Endothelial cell of umbilical vein (primary cell): ENCODE results near the gene AGK. TPM values are rescaled to one million over a fixed set of nuclear protein-coding genes. Genes with fewer than 3 reads are reported as not detected.

Experiments
- BruUV-seq: library from RNA; stranded (reverse); fragments of 400-500 nt; replicated peaks from 2 replicates; lab custom pipeline; 2021; lab: Mats Ljungman, UMichigan
- CTCF ChIA-PET: fragments of 300-600, 350-600 bp; sonication (Branson Sonifier 250); formaldehyde crosslinking; loops from one replicate; lab custom pipeline; 2021; ENCODE audit warnings: antibody characterized with exemption, inconsistent platforms; lab: Charles Lee
- POLR2A ChIA-PET: fragments of 300-600, 350-600 bp; sonication (Branson Sonifier 250); formaldehyde crosslinking; loops from one replicate; lab custom pipeline; 2021; ENCODE audit warnings: antibody characterized with exemption, inconsistent platforms; lab: Charles Lee
- DNase-seq: peaks from one replicate; pipeline ENCODE4 v3.0.0-alpha.2; 2011; ENCODE audit warnings: low read depth, low spot score
- FAIRE-seq: peaks from 2 replicates; lab custom pipeline; 2011; peaks lifted over from hg19 to GRCh38; lab: Jason Lieb, UNC
- H2AFZ ChIP-seq: 2 replicates; pipeline ENCODE4 v1.6.0; 2012; ENCODE audit warnings: low read depth, low read length, control low read depth, inconsistent platforms
- H3K27ac ChIP-seq: 2 replicates; pipeline ENCODE4 v1.5.1; 2011; ENCODE audit warnings: low read depth, mild to moderate bottlenecking, control low read depth, low read length, moderate library complexity; ENCODE audit not compliant: insufficient read depth
- H3K27me3 ChIP-seq, 2 experiments: 2 replicates each; pipeline versions ENCODE4 v1.6.0 to v1.6.1; 2011; ENCODE audit warnings: low read length in 2 of 2, mixed read lengths in 1 of 2; ENCODE audit not compliant: control insufficient read depth in 2 of 2, insufficient read depth in 2 of 2
- H3K36me3 ChIP-seq, 2 experiments: 2 replicates in 1 of 2; 3 replicates in 1 of 2; pipeline ENCODE4 v1.5.1; 2011; ENCODE audit warnings: low read length in 2 of 2, mild to moderate bottlenecking in 1 of 2, moderate library complexity in 1 of 2; ENCODE audit not compliant: control insufficient read depth in 2 of 2, insufficient read depth in 2 of 2; ENCODE audit errors: extremely low read depth in 1 of 2
- H3K4me1 ChIP-seq: 3 replicates; pipeline ENCODE4 v1.5.1; 2011; ENCODE audit warnings: mild to moderate bottlenecking, low read length; ENCODE audit not compliant: control insufficient read depth, insufficient read depth; ENCODE audit errors: extremely low read depth
- H3K4me2 ChIP-seq: 2 replicates; pipeline ENCODE4 v1.6.1; 2011; ENCODE audit warnings: low read length, control low read depth, mixed read lengths; ENCODE audit not compliant: insufficient read depth
- H3K4me3 ChIP-seq, 3 experiments: fragments of 200-600 bp in 1 of 3; sonication (generic), shearing (Covaris generic) in 1 of 3; replicated peaks in 1 of 3; 2 replicates each; pipeline ENCODE4 v1.5.1; 2011 to 2016; ENCODE audit warnings: control low read depth in 3 of 3, low read length in 3 of 3, mild to moderate bottlenecking in 2 of 3, inconsistent platforms in 1 of 3, low read depth in 1 of 3, moderate library complexity in 1 of 3; ENCODE audit not compliant: insufficient read depth in 1 of 3
- H3K79me2 ChIP-seq: 2 replicates; pipeline ENCODE4 v1.6.0; 2012; ENCODE audit warnings: low read length, inconsistent platforms; ENCODE audit not compliant: control insufficient read depth, insufficient read depth
- H3K9ac ChIP-seq: replicated peaks from 2 replicates; pipeline ENCODE3; 2011; ENCODE audit warnings: low read length, control low read depth; ENCODE audit not compliant: insufficient read depth; ENCODE audit errors: extremely low read depth
- H3K9me1 ChIP-seq: replicated peaks from 3 replicates; pipeline ENCODE4 v1.6.0; 2011; ENCODE audit warnings: mild to moderate bottlenecking, low read length; ENCODE audit not compliant: control insufficient read depth, insufficient read depth; ENCODE audit errors: extremely low read depth
- H3K9me3 ChIP-seq: replicated peaks from 2 replicates; pipeline ENCODE4 v1.5.1; 2012; ENCODE audit warnings: low read length, inconsistent platforms; ENCODE audit not compliant: control insufficient read depth, insufficient read depth
- H4K20me1 ChIP-seq: replicated peaks from 2 replicates; pipeline ENCODE3; 2011; ENCODE audit warnings: mild to moderate bottlenecking, low read length; ENCODE audit not compliant: control insufficient read depth, insufficient read depth; ENCODE audit errors: extremely low read depth
- EZH2 ChIP-seq: IDR thresholded peaks from 2 replicates; pipeline ENCODE4 v1.6.1; 2012; ENCODE audit warnings: borderline replicate concordance, low read depth, mild to moderate bottlenecking, moderate library complexity, low read length, inconsistent platforms; ENCODE audit not compliant: severe bottlenecking
- FOS ChIP-seq: IDR thresholded peaks from 2 replicates; pipeline ENCODE4 v1.6.1; 2011; ENCODE audit warnings: mild to moderate bottlenecking, low read length, moderate library complexity, borderline replicate concordance; ENCODE audit not compliant: insufficient read depth
- GATA2 ChIP-seq: IDR thresholded peaks from 2 replicates; pipeline ENCODE4 v1.7.0; 2011; ENCODE audit warnings: low read depth, mild to moderate bottlenecking, moderate library complexity, mixed read lengths, low read length; ENCODE audit not compliant: insufficient read length, insufficient read depth
- JUN ChIP-seq: IDR thresholded peaks from 2 replicates; pipeline ENCODE4 v1.6.1; 2011; ENCODE audit warnings: borderline replicate concordance, low read depth; ENCODE audit not compliant: insufficient read length, insufficient read depth
- MAX ChIP-seq: IDR thresholded peaks from 2 replicates; pipeline ENCODE4 v1.6.1; 2011; ENCODE audit not compliant: insufficient read depth, insufficient read length
- MYC ChIP-seq: IDR thresholded peaks from one replicate; pipeline ENCODE4 v1.6.1; 2011; ENCODE audit warnings: mild to moderate bottlenecking, low read depth, low read length
- POLR2A ChIP-seq: IDR thresholded peaks from 2 replicates; pipeline ENCODE4 v1.6.1; 2012; ENCODE audit warnings: low read depth, mild to moderate bottlenecking, control low read depth, low read length
- POLR2AphosphoS5 ChIP-seq: IDR thresholded peaks from 2 replicates; pipeline ENCODE4 v1.6.1; 2012; ENCODE audit warnings: low read depth, mild to moderate bottlenecking, control low read depth, low read length, moderate library complexity; ENCODE audit not compliant: insufficient read depth
- dilution Hi-C: fragments of 300-500 bp; cut with MboI; formaldehyde crosslinking; loops from one replicate; pipeline ENCODE4 v1.15.0; 2019; ENCODE audit warnings: low sequenced_read_pairs; ENCODE audit not compliant: extremely low pct_ligation_motif_present
- intact Hi-C: fragments of 100-400 bp; cut with micrococcal nuclease; formaldehyde crosslinking; loops from one replicate; pipeline ENCODE4 v1.10.0; 2022
- polyA plus RNA-seq, 4 experiments: library from polyadenylated mRNA; depleted of rRNA in 3 of 4; stranded (reverse) in 3 of 4; unstranded in 1 of 4; fragments of >200 nt; gene quantifications; 2 replicates each; pipeline versions ENCODE4 v1.2.1 to v1.2.3, GENCODE V29; 2011 to 2012; ENCODE audit warnings: missing spikeins in 1 of 4
- total RNA-seq: library from RNA; stranded (reverse); gene quantifications from 2 replicates; pipeline ENCODE4 v1.2.3, GENCODE V29; 2021
- TF ChIP-seq, protein P1 (sequence below), 2 donors: IDR thresholded peaks; 1 replicate in 1 of 2; 2 replicates in 1 of 2; pipeline ENCODE4 v1.5.1; 2011; ENCODE audit warnings: low read length in 2 of 2, mild to moderate bottlenecking in 2 of 2, moderate library complexity in 2 of 2, control low read depth in 1 of 2, inconsistent platforms in 1 of 2, low read depth in 1 of 2; ENCODE audit not compliant: insufficient read depth in 1 of 2; ENCODE audit errors: extremely low read depth in 1 of 2

Gene AGK
- total and polyA plus RNA-seq, 2 donors (not counting 3 experiments of a cell fraction or from before 2014, with no cell fraction given) = 23.6 to 34.3 TPM

DNA sequence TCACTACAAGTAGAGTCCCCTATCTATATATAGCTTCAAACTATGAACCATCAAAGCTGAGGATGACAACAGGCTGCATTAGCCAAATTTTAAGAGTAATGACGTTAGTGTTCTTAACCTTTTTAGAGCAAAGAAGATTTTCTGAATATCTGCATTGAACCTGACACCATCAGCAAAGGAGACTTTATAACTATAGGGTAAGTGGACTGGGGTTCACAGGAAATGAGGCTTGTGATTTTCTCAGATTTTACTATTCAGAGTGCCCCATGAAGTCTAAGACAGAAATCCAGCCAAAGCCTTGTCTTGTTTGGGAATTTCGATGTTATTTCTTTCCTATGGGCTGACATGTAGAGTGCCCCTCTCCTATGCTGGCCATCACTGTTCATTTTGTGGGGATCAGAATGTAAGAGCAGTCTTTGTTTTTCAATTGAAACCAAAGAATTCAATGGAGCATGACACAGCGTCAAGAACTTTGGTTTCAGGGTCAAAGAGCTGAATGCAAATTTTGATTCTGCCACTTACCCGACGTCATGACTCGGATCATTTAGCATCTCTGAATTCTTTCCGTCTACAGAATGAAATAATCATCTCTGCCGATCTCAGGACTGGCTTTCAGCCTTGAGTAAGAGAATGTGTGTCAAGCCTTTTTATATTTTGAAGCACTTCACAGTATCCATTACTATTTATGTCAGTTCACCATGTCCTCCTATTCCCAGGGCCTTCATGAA, 98.1 kb downstream of the AGK start:
- Histone ChIP-seq H3K36me3 (peaks cover 7 to 8% of the 10 kb centered on the region in 2 experiments), H4K20me1 (no peaks in the 10 kb centered on the region), H3K27me3 (no peaks in the 10 kb centered on the region), H3K4me3 (no peak overlapping the region), H3K79me2 (no peaks in the 10 kb centered on the region), H3K9me1 (no peaks in the 10 kb centered on the region), H3K9me3 (no peaks in the 10 kb centered on the region), H2AFZ (no peak overlapping the region), H3K4me1 (peaks cover 8% of the 10 kb centered on the region), H3K9ac (no peak overlapping the region), H3K27ac (no peak overlapping the region), H3K4me2 (no peak overlapping the region)
- DNase-seq = no peak
- BruUV-seq = no TSS peak
- ChIA-PET CTCF (interaction anchor here (0.6 to 4.1 kb wide), 36 partner anchors 8 to 1197 kb away, joined by 3 to 51 read pairs (median 5); partner anchors contain the start of genes AGK, DENND11, MRPS33 and SSBP1), POLR2A (interaction anchor here (1.2 kb wide), 1 partner anchor 98 kb away, joined by 3 read pairs; the partner anchor contains the start of gene AGK)
- TF ChIP-seq FOS (no peak), MYC (no peak), GATA2 (no peak), JUN (no peak), MAX (no peak), POLR2AphosphoS5 (no peak), POLR2A (no peak), EZH2 (no peak)
- TF ChIP-seq, protein P1, sequence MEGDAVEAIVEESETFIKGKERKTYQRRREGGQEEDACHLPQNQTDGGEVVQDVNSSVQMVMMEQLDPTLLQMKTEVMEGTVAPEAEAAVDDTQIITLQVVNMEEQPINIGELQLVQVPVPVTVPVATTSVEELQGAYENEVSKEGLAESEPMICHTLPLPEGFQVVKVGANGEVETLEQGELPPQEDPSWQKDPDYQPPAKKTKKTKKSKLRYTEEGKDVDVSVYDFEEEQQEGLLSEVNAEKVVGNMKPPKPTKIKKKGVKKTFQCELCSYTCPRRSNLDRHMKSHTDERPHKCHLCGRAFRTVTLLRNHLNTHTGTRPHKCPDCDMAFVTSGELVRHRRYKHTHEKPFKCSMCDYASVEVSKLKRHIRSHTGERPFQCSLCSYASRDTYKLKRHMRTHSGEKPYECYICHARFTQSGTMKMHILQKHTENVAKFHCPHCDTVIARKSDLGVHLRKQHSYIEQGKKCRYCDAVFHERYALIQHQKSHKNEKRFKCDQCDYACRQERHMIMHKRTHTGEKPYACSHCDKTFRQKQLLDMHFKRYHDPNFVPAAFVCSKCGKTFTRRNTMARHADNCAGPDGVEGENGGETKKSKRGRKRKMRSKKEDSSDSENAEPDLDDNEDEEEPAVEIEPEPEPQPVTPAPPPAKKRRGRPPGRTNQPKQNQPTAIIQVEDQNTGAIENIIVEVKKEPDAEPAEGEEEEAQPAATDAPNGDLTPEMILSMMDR (IDR thresholded peaks at IDR 0.05; ENCODE audit: extremely low read depth in 1 of 2, insufficient read depth in 1 of 2, low read depth in 1 of 2, low read length in 2 of 2) = no peak
- no peak for FAIRE-seq
- dilution Hi-C loops = no loop called here
- intact Hi-C loops = loop anchor here (5.0 kb wide), 1 partner anchor 1172 kb away; the partner anchor contains the start of gene MKRN1
